Prostate gland (tissue), 2 donors: ENCODE measurements around the gene MECR. TPM values are rescaled to one million over a fixed set of nuclear protein-coding genes. Genes with fewer than 3 reads are reported as not detected.

Experiments used
- DNase-seq: peaks from one replicate; pipeline ENCODE4 v3.0.0-alpha.2; 2019; ENCODE audit warnings: low spot score
- H3K27ac ChIP-seq, 2 donors: fragments of 200-600 bp; sonication (generic); 2 replicates each; pipeline ENCODE4 v1.5.1; 2017 to 2019
- H3K27me3 ChIP-seq: fragments of 200-600 bp; sonication (generic); replicated peaks from 2 replicates; pipeline ENCODE4 v1.5.1; 2019; ENCODE audit not compliant: insufficient read depth
- H3K36me3 ChIP-seq, 2 donors: fragments of 200-600 bp; sonication (generic); 1 replicate in 1 of 2; 2 replicates in 1 of 2; pipeline versions ENCODE4 v1.5.1 to v1.8.1; 2017 to 2019
- H3K4me1 ChIP-seq: fragments of 200-600 bp; sonication (generic); replicated peaks from 2 replicates; pipeline ENCODE4 v1.5.1; 2019
- H3K4me3 ChIP-seq, 2 donors: fragments of 200-600 bp; sonication (generic); 2 replicates each; pipeline ENCODE4 v1.5.1; 2017 to 2019
- H3K9me3 ChIP-seq: fragments of 200-600 bp; sonication (generic); 2 replicates; pipeline ENCODE4 v1.5.1; 2017
- CTCF ChIP-seq, 4 experiments: fragments of 200-600 bp in 2 of 4; fragments of 450-650 bp in 2 of 4; sonication (generic) in 2 of 4; IDR thresholded peaks; 1 replicate in 3 of 4; 2 replicates in 1 of 4; pipeline ENCODE4 v1.5.1; 2016 to 2019; ENCODE audit warnings: antibody characterized with exemption in 4 of 4, mild to moderate bottlenecking in 2 of 4, moderate library complexity in 2 of 4
- POLR2A ChIP-seq: fragments of 450-650 bp; IDR thresholded peaks from one replicate; pipeline ENCODE4 v1.6.1; 2016; ENCODE audit warnings: antibody characterized with exemption, mild to moderate bottlenecking
- POLR2AphosphoS5 ChIP-seq: sonication (generic); formaldehyde crosslinking; IDR thresholded peaks from one replicate; pipeline ENCODE4 v1.6.1; 2017; ENCODE audit warnings: antibody characterized with exemption
- WGBS: methylation state at CpG from one replicate; pipeline ENCODE4 v1.1.5; 2018; 5-methylcytosine and 5-hydroxymethylcytosine counted together
- intact Hi-C: fragments of 100-400 bp; cut with DNase I; formaldehyde crosslinking; loops from one replicate; pipeline ENCODE4 v1.14.2; 2022
- total RNA-seq, 2 donors: library from RNA; depleted of rRNA; stranded (reverse); fragments of >200 nt; gene quantifications; one replicate each; pipeline ENCODE4 v1.1.0, GENCODE V29; 2016

MECR gene
- total RNA-seq, 2 donors from 2014 or later = 17.7 to 49.3 TPM

DNA sequence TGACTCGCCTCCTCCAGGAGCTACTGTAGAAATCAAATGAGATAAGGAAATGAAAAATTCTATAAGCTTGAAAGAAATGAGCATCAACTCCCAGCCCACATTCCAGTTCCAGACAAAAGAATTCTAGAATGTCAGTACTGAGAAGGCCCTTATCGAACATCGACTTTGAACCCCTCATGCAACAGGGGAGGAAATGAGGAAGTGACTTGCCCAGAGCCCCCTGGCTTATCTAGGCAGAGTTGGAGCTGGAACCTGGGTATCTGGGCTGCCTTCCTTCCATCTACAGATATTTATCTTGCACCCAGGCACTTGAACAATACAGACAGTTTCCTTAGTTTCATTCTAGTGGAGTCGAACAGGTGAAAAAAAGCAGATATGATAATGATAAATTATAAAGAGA, 22.3 kb downstream of the MECR start:
- no peak for DNase-seq
- H3K9me3 ChIP-seq = no peaks in the 10 kb centered on the region
- no peaks in the 10 kb centered on the region for H3K27me3 ChIP-seq
- 71% methylated on average over 4 of the region's 4 CpGs for WGBS
- intact Hi-C loops = no loop called here
- no peaks in the 10 kb centered on the region for H3K36me3 ChIP-seq
- H3K4me3 ChIP-seq = no peak overlapping the region
- H3K27ac ChIP-seq = no peak overlapping the region
- TF ChIP-seq POLR2AphosphoS5 (no peak), CTCF (IDR thresholded peaks at IDR 0.05) (no peak), POLR2A (no peak)
- no peaks in the 10 kb centered on the region for H3K4me1 ChIP-seq

DNA sequence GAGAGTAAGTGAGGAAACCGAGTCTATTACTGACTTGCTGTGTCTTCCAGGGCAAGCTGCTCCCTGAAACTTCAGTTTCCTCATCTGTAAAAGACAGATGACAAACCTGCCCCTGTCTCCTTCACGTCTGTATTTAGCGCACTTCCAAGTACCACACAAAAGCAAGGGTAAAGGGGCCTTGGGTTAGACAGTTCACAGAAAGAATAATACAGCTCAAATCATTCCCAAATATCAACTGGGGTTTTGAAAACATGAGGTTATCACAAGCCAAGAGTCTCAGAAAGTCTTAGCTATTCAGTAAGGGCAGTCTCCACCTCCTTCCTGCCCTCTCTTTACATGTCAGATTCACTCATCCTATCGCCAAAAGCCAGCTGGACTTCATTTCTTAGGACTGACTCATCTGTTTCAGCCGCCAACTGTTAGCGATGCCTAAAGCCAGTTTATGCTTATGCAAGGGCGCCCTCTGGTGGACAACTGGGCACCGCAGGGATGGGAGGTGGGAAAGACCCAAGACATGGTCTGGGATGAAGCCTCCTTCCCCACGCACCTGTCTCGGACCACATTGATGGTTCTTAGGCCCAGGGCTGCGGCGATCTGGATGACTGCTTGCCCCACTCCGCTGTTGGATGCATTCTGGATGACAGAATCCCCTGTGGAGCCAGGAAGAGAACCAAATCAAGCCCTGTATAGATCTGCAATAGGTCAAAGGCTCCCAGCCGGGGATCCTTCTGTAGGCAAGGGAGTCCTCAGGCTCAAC, 28.0 kb downstream of the MECR start:
- Histone ChIP-seq H3K4me1 (no peaks in the 10 kb centered on the region), H3K4me3 (no peak overlapping the region), H3K27me3 (no peaks in the 10 kb centered on the region), H3K27ac (peak overlapping the region; percentile 55 to 75), H3K9me3 (no peaks in the 10 kb centered on the region), H3K36me3 (peaks cover 0 to 7% of the 10 kb centered on the region in 2 donors)
- peak; percentile 96 to 98 (median 98) for TF ChIP-seq CTCF (IDR thresholded peaks at IDR 0.05)
- no peak for TF ChIP-seq POLR2A
- TF ChIP-seq POLR2AphosphoS5 = peak; percentile 99
- 22% methylated on average over 14 of the region's 14 CpGs for WGBS
- peak; percentile 97 for DNase-seq
- intact Hi-C loops = loop anchor here (2.0 to 5.0 kb wide), 4 partner anchors 80 to 420 kb away; partner anchors contain the start of gene TMEM200B

DNA sequence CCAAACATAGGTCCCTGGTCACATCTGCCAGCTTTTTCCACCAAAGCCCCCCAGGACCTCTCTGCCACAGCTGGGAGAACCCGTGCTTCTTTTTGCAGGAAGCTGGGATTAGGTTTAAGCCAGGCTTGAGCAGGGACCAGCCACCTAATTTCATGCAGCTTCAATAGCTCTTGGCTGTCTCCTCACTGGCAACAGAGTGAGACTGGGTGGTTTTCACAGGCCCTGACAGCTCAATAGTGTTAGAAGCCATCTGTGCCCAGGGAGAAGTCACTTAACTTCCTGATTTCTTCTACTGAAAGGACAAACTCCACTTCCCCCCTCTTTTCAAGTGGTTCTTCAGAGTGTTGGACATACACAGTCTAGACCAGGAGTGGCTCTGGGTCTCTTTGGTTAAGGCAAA, 28.7 kb downstream of the MECR start:
- no peaks in the 10 kb centered on the region for H3K9me3 ChIP-seq
- no peak overlapping the region for H3K4me3 ChIP-seq
- WGBS = 64% methylated on average over 1 of the region's 1 CpG
- H3K36me3 ChIP-seq = peaks cover 0 to 7% of the 10 kb centered on the region in 2 donors
- TF ChIP-seq POLR2AphosphoS5 = no peak
- no peak for TF ChIP-seq CTCF (IDR thresholded peaks at IDR 0.05)
- no peak for TF ChIP-seq POLR2A
- intact Hi-C loops = loop anchor here (2.0 to 5.0 kb wide), 4 partner anchors 80 to 420 kb away; partner anchors contain the start of gene TMEM200B
- H3K4me1 ChIP-seq = no peaks in the 10 kb centered on the region
- DNase-seq = no peak
- peak overlapping the region; percentile 55 to 75 for H3K27ac ChIP-seq
- no peaks in the 10 kb centered on the region for H3K27me3 ChIP-seq

- 87% methylated on average over 6 of the region's 6 CpGs for WGBS
- Histone ChIP-seq H3K4me3 (no peak overlapping the region), H3K27me3 (no peaks in the 10 kb centered on the region), H3K9me3 (no peaks in the 10 kb centered on the region), H3K27ac (peak overlapping the region in 1 of 2 donors; percentile 75), H3K36me3 (peaks cover 0 to 7% of the 10 kb centered on the region in 2 donors), H3K4me1 (no peaks in the 10 kb centered on the region)
- intact Hi-C loops = loop anchor here (2.0 to 5.0 kb wide), 4 partner anchors 79 to 419 kb away; partner anchors contain the start of gene TMEM200B
- DNase-seq = no peak
- TF ChIP-seq POLR2AphosphoS5 (no peak), POLR2A (no peak), CTCF (IDR thresholded peaks at IDR 0.05) (no peak)
Measured at GRCh38 chr1:29201595-29202051, 29.1 kb downstream of the MECR start.
